GM19468 (cell line): Measurements from ENCODE around the gene CX3CL1.
A peak's percentile ranks its signal among the peaks of the same experiment; 100 is the strongest.

Source experiments
- ATAC-seq: cut with Tn5 transposase; IDR thresholded peaks from one replicate; pipeline ENCODE4 v1.9.1; 2021; ENCODE audit warnings: mild to moderate bottlenecking, moderate library complexity, moderate number of reproducible peaks; ENCODE audit not compliant: unreplicated experiment; ENCODE audit errors: extremely low read depth

The CX3CL1 gene

GRCh38 chr16:57401943-57402640, 29.8 kb downstream of the CX3CL1 start:
- ATAC-seq = no peak

GRCh38 chr16:57403965-57404817, 31.9 kb downstream of the CX3CL1 start, which contains the start of gene CCL17:
Gene CCL17, plus strand, starts transcription at chr16:57404767. Its CDS starts 9,166 bp downstream, at chr16:57413933.
- no peak for ATAC-seq

- no peak for ATAC-seq
Observed at GRCh38 chr16:57405097-57405496, 32.8 kb downstream of the CX3CL1 start.

- no peak for ATAC-seq
Observed at GRCh38 chr16:57406881-57407280, 34.6 kb downstream of the CX3CL1 start.

- ATAC-seq = no peak
Observed at GRCh38 chr16:57407521-57408353, 35.4 kb downstream of the CX3CL1 start.

GRCh38 chr16:57409065-57409464, 36.8 kb downstream of the CX3CL1 start:
- ATAC-seq = no peak

- ATAC-seq = no peak
Observed at GRCh38 chr16:57409870-57410587, 37.7 kb downstream of the CX3CL1 start.

- no peak for ATAC-seq
Observed at GRCh38 chr16:57411362-57411976, 39.2 kb downstream of the CX3CL1 start.

GRCh38 chr16:57412584-57412983, 40.3 kb downstream of the CX3CL1 start:
- ATAC-seq = no peak

- ATAC-seq = peak; percentile 37
Observed at GRCh38 chr16:57413301-57413730, 41.0 kb downstream of the CX3CL1 start.

GRCh38 chr16:57413733-57414132, 41.4 kb downstream of the CX3CL1 start:
- ATAC-seq = no peak

GRCh38 chr16:57416084-57416483, 43.8 kb downstream of the CX3CL1 start:
- no peak for ATAC-seq

GRCh38 chr16:57419506-57419905, 47.2 kb downstream of the CX3CL1 start:
- no peak for ATAC-seq

- no peak for ATAC-seq
Observed at GRCh38 chr16:57422026-57422944, 50.0 kb downstream of the CX3CL1 start.

- no peak for ATAC-seq
Observed at GRCh38 chr16:57423152-57423551, 50.9 kb downstream of the CX3CL1 start.

- ATAC-seq = no peak
Observed at GRCh38 chr16:57424583-57424982, 52.3 kb downstream of the CX3CL1 start.

GRCh38 chr16:57426356-57426755, 54.1 kb downstream of the CX3CL1 start:
- ATAC-seq = no peak

- ATAC-seq = no peak
Observed at GRCh38 chr16:57427307-57427706, 55.0 kb downstream of the CX3CL1 start.
